IMR-90 (cell line): ENCODE measurements around the gene DLX1. TPM values are rescaled to one million over a fixed set of nuclear protein-coding genes. Genes with fewer than 3 reads are reported as not detected.

Source experiments
- ATAC-seq: fragments of 200-7000 bp; cut with Tn5 transposase; 2 replicates; pipeline ENCODE4 v1.9.1; 2020; ENCODE audit warnings: low read depth, mild to moderate bottlenecking, moderate library complexity
- BruUV-seq: library from RNA; stranded (reverse); fragments of 400-500 nt; replicated peaks from 2 replicates; lab custom pipeline; 2021; lab: Mats Ljungman, UMichigan
- CTCF ChIA-PET: fragments of 300-600 bp; formaldehyde crosslinking; extraction: SDS; loops from one replicate; lab custom pipeline; 2021; ENCODE audit warnings: antibody characterized with exemption; lab: Yijun Ruan, JAX
- POLR2A ChIA-PET: fragments of 300-600 bp; sonication (Branson Sonifier 250); formaldehyde crosslinking; loops from one replicate; lab custom pipeline; 2022; ENCODE audit warnings: antibody characterized with exemption; ENCODE audit not compliant: unreplicated experiment; lab: Charles Lee
- DNase-seq: peaks from one replicate; pipeline ENCODE4 v3.0.0; 2013
- H2AFZ ChIP-seq: replicated peaks from 2 replicates; pipeline ENCODE3; 2013; ENCODE audit warnings: low read length, mild to moderate bottlenecking; ENCODE audit not compliant: poor library complexity
- H2AK5ac ChIP-seq: 2 replicates; pipeline ENCODE4 v1.6.1; 2013; ENCODE audit warnings: low read depth, low read length, inconsistent platforms
- H2AK9ac ChIP-seq: replicated peaks from 2 replicates; pipeline ENCODE3; 2013; ENCODE audit warnings: mild to moderate bottlenecking, low read depth, low read length, moderate library complexity; ENCODE audit not compliant: poor library complexity
- H2BK120ac ChIP-seq: 2 replicates; pipeline ENCODE4 v1.6.1; 2013; ENCODE audit warnings: low read depth, low read length, inconsistent platforms
- H2BK15ac ChIP-seq: 3 replicates; pipeline ENCODE4 v1.6.1; 2013; ENCODE audit warnings: low read depth, low read length, inconsistent platforms
- H2BK20ac ChIP-seq: 2 replicates; pipeline ENCODE4 v1.6.1; 2013; ENCODE audit warnings: low read depth, mild to moderate bottlenecking, inconsistent platforms, low read length, moderate library complexity
- H2BK5ac ChIP-seq: 2 replicates; pipeline ENCODE4 v1.6.1; 2013; ENCODE audit warnings: mild to moderate bottlenecking, low read depth, low read length, inconsistent platforms; ENCODE audit not compliant: poor library complexity, severe bottlenecking
- H3K14ac ChIP-seq: replicated peaks from 2 replicates; pipeline ENCODE4 v1.6.1; 2013; ENCODE audit warnings: low read depth, low read length, inconsistent platforms
- H3K18ac ChIP-seq: 2 replicates; pipeline ENCODE4 v1.6.1; 2013; ENCODE audit warnings: low read depth, low read length, control low read depth
- H3K23ac ChIP-seq: 2 replicates; pipeline ENCODE4 v1.6.1; 2013; ENCODE audit warnings: low read depth, low read length, inconsistent platforms
- H3K27ac ChIP-seq: 2 replicates; pipeline ENCODE4 v1.5.1; 2013; ENCODE audit warnings: mild to moderate bottlenecking, control low read depth, low read length; ENCODE audit not compliant: insufficient read depth
- H3K27me3 ChIP-seq: 2 replicates; pipeline ENCODE4 v1.6.1; 2013; ENCODE audit warnings: low read length; ENCODE audit not compliant: control insufficient read depth, insufficient read depth
- H3K36me3 ChIP-seq: 2 replicates; pipeline ENCODE4 v1.6.1; 2013; ENCODE audit warnings: low read length, mixed read lengths; ENCODE audit not compliant: control insufficient read depth, insufficient read depth
- H3K4ac ChIP-seq: 2 replicates; pipeline ENCODE4 v1.6.1; 2013; ENCODE audit warnings: low read depth, low read length, inconsistent platforms
- H3K4me1 ChIP-seq: 2 replicates; pipeline ENCODE4 v1.6.1; 2013; ENCODE audit warnings: low read length, mixed read lengths; ENCODE audit not compliant: control insufficient read depth, insufficient read depth
- H3K4me2 ChIP-seq: 2 replicates; pipeline ENCODE4 v1.6.1; 2013; ENCODE audit warnings: low read depth, mild to moderate bottlenecking, control low read depth, low read length, moderate library complexity
- H3K4me3 ChIP-seq: 2 replicates; pipeline ENCODE4 v1.5.1; 2013; ENCODE audit warnings: low read depth, mild to moderate bottlenecking, control low read depth, low read length, moderate library complexity; ENCODE audit not compliant: insufficient read depth
- H3K56ac ChIP-seq: 2 replicates; pipeline ENCODE4 v1.6.1; 2013; ENCODE audit warnings: low read length, inconsistent platforms; ENCODE audit not compliant: insufficient read depth; ENCODE audit errors: extremely low read depth
- H3K79me1 ChIP-seq, 2 experiments: 2 replicates each; pipeline ENCODE4 v1.6.1; 2013; ENCODE audit warnings: low read length in 2 of 2, inconsistent platforms in 1 of 2, low read depth in 1 of 2
- H3K9ac ChIP-seq: 2 replicates; pipeline ENCODE4 v1.6.1; 2013; ENCODE audit warnings: low read depth, low read length, control low read depth
- H3K9me1 ChIP-seq: 2 replicates; pipeline ENCODE4 v1.6.1; 2013; ENCODE audit warnings: low read length, inconsistent platforms; ENCODE audit not compliant: insufficient read depth
- H3K9me3 ChIP-seq: 2 replicates; pipeline ENCODE4 v1.6.1; 2013; ENCODE audit warnings: low read length; ENCODE audit not compliant: control insufficient read depth, insufficient read depth
- H4K20me1 ChIP-seq: 2 replicates; pipeline ENCODE4 v1.6.1; 2013; ENCODE audit warnings: low read length, inconsistent platforms; ENCODE audit not compliant: insufficient read depth
- H4K5ac ChIP-seq: 2 replicates; pipeline ENCODE4 v1.6.1; 2013; ENCODE audit warnings: mild to moderate bottlenecking, low read depth, low read length, control low read depth
- H4K8ac ChIP-seq, 2 experiments: 2 replicates each; pipeline ENCODE4 v1.6.1; 2013; ENCODE audit warnings: low read depth in 2 of 2, low read length in 2 of 2, control low read depth in 1 of 2, inconsistent platforms in 1 of 2
- H4K91ac ChIP-seq: 2 replicates; pipeline ENCODE4 v1.6.1; 2013; ENCODE audit warnings: low read depth, low read length, inconsistent platforms; ENCODE audit not compliant: insufficient read depth
- CEBPB ChIP-seq: IDR thresholded peaks from 2 replicates; pipeline ENCODE4 v1.6.1; 2012; ENCODE audit warnings: low read depth, low read length, improper control_type of control experiment
- CHD1 ChIP-seq: IDR thresholded peaks from 2 replicates; pipeline ENCODE4 v1.6.1; 2012; ENCODE audit warnings: low read depth, low read length, improper control_type of control experiment
- ELK1 ChIP-seq: fragments of 150-350 bp; IDR thresholded peaks from 2 replicates; pipeline ENCODE4 v1.6.1; 2016; ENCODE audit warnings: low read depth, mild to moderate bottlenecking, low read length, moderate library complexity, borderline replicate concordance
- FOS ChIP-seq: fragments of 150-350 bp; IDR thresholded peaks from 2 replicates; pipeline ENCODE4 v1.6.1; 2016; ENCODE audit warnings: low read depth, low read length
- MAFK ChIP-seq: IDR thresholded peaks from 2 replicates; pipeline ENCODE4 v1.6.1; 2012; ENCODE audit warnings: low read depth, low read length, improper control_type of control experiment
- MXI1 ChIP-seq: IDR thresholded peaks from 2 replicates; pipeline ENCODE4 v1.6.1; 2012; ENCODE audit warnings: low read depth, mild to moderate bottlenecking, low read length, moderate library complexity, borderline replicate concordance
- NFE2L2 ChIP-seq: fragments of 150-350 bp; IDR thresholded peaks from 2 replicates; pipeline ENCODE4 v1.6.1; 2016; ENCODE audit warnings: low read depth, mild to moderate bottlenecking, low read length
- SMC3 ChIP-seq: fragments of 150-350 bp; IDR thresholded peaks from 2 replicates; pipeline ENCODE4 v1.6.1; 2016; ENCODE audit warnings: low read depth, mild to moderate bottlenecking, antibody characterized with exemption, low read length, moderate library complexity
- dilution Hi-C: fragments of 300-500 bp; cut with HindIII; formaldehyde crosslinking; loops from one replicate; pipeline ENCODE4 v1.14.3; 2018; ENCODE audit warnings: low sequenced_read_pairs; ENCODE audit not compliant: unreplicated experiment
- in situ Hi-C: fragments of 300-500 bp; cut with MboI; formaldehyde crosslinking; loops from 3 replicates; pipeline ENCODE4 v1.14.3; 2019; ENCODE audit warnings: low sequenced_read_pairs, inconsistent platforms, mixed read lengths
- intact Hi-C: fragments of 100-400 bp; cut with micrococcal nuclease; formaldehyde crosslinking; loops from 2 replicates; pipeline ENCODE4 v1.10.0; 2022
- polyA plus RNA-seq, 3 experiments: library from polyadenylated mRNA; depleted of rRNA; stranded (reverse); fragments of >200 nt; gene quantifications; 2 replicates each; pipeline ENCODE4 v1.2.3, GENCODE V29; 2012; ENCODE audit warnings: low replicate concordance in 1 of 3
- total RNA-seq: library from RNA; depleted of rRNA; stranded (reverse); fragments of >200 nt; gene quantifications from 2 replicates; pipeline ENCODE4 v1.2.3, GENCODE V29; 2012

The DLX1 gene
- total and polyA plus RNA-seq, 2 of the 4 experiments (the other 2 are of a cell fraction) = 0.36 to 2.2 TPM

- peak overlapping the region; percentile 59 for H2BK5ac ChIP-seq
- no peak overlapping the region for H3K27ac ChIP-seq
- POLR2A ChIA-PET = no interaction called here
- H4K5ac ChIP-seq = no peak overlapping the region
- peaks cover 5% of the 10 kb centered on the region; the same call in 1 of the 2 replicates for H3K4me1 ChIP-seq
- H3K9me3 ChIP-seq = no peaks in the 10 kb centered on the region
- H2BK120ac ChIP-seq = peak overlapping the region; percentile 55; the same call in 1 of the 2 replicates
- no peaks in the 10 kb centered on the region for H3K27me3 ChIP-seq
- DNase-seq (peak; percentile 82), ATAC-seq (peak; percentile 69)
- dilution Hi-C loops (no loop called here), intact Hi-C loops (no loop called here), in situ Hi-C loops (no loop called here)
- H3K4ac ChIP-seq = no peak overlapping the region; the same call in 1 of the 2 replicates
- H3K56ac ChIP-seq = no peak overlapping the region
- H3K14ac ChIP-seq = no peak overlapping the region
- no peaks in the 10 kb centered on the region for H3K36me3 ChIP-seq
- no peak overlapping the region for H3K4me3 ChIP-seq
- H3K9ac ChIP-seq = no peak overlapping the region
- H4K91ac ChIP-seq = no peak overlapping the region
- no peak overlapping the region for H2AK5ac ChIP-seq
- CTCF ChIA-PET = interaction anchor here (0.7 to 1.5 kb wide), 2 partner anchors 9 to 329 kb away, joined by 3 to 5 read pairs; no protein-coding TSS in a partner anchor
- no peaks in the 10 kb centered on the region for H3K9me1 ChIP-seq
- no peaks in the 10 kb centered on the region for H3K79me1 ChIP-seq
- no peaks in the 10 kb centered on the region for H4K20me1 ChIP-seq
- 0 out of 4 replicates have a peak overlapping the region, but pooled peaks of 1 of the 2 experiments have one; percentile 54 for H4K8ac ChIP-seq
- TF ChIP-seq MAFK = no peak
- TF ChIP-seq CHD1 = no peak
- TF ChIP-seq FOS = peak; percentile 28; the same call in 1 of the 2 replicates
- TF ChIP-seq CEBPB = peak; percentile 95
- TF ChIP-seq ELK1 = no peak
- no peak for TF ChIP-seq MXI1
- TF ChIP-seq NFE2L2 = no peak
- TF ChIP-seq SMC3 = no peak
- 0 out of 3 replicates have a peak overlapping the region, but pooled peaks have one; percentile 57 for H2BK15ac ChIP-seq
- peak overlapping the region; percentile 86; the same call in 1 of the 2 replicates for H2BK20ac ChIP-seq
- H2AK9ac ChIP-seq = no peak overlapping the region
- H3K23ac ChIP-seq = no peak overlapping the region
- no peak overlapping the region; the same call in 1 of the 2 replicates for H3K18ac ChIP-seq
- no TSS peak for BruUV-seq
- H3K4me2 ChIP-seq = peak overlapping the region; percentile 56; the same call in 1 of the 2 replicates
- no peak overlapping the region for H2AFZ ChIP-seq
These were observed 33.8 kb downstream of the DLX1 start for GRCh38 chr2:172119089-172119488.
